WTC11 (cell line): ENCODE measurements around the gene IGSF23. TPM values are rescaled to one million over a fixed set of nuclear protein-coding genes. Genes with fewer than 3 reads are reported as not detected.

Source experiments
- ATAC-seq: fragments of 200-7000 bp; cut with Tn5 transposase; 2 replicates; pipeline ENCODE4 v1.10.0; 2021; ENCODE audit warnings: mild to moderate bottlenecking, moderate library complexity
- CTCF ChIA-PET: fragments of 300-600 bp; sonication (Branson Sonifier 250); formaldehyde crosslinking; loops from one replicate; lab custom pipeline; 2021; ENCODE audit warnings: antibody characterized with exemption; lab: Charles Lee
- POLR2A ChIA-PET: fragments of 350-600 bp; sonication (Branson Sonifier 250); formaldehyde crosslinking; loops from one replicate; lab custom pipeline; 2021; ENCODE audit warnings: antibody characterized with exemption; lab: Charles Lee
- DNase-seq: peaks from one replicate; pipeline ENCODE4 v3.0.0; 2021; ENCODE audit warnings: low spot score
- H3K27ac Mint-ChIP-seq: 2 replicates; pipeline ENCODE4 v1.8.0; 2021; ENCODE audit warnings: mixed read lengths
- H3K27me3 Mint-ChIP-seq: 2 replicates; pipeline ENCODE4 v1.8.0; 2021; ENCODE audit warnings: low read depth, mild to moderate bottlenecking, moderate library complexity, mixed read lengths
- H3K36me3 Mint-ChIP-seq: 2 replicates; pipeline ENCODE4 v1.8.0; 2021; ENCODE audit warnings: mixed read lengths
- H3K4me1 Mint-ChIP-seq: 2 replicates; pipeline ENCODE4 v1.8.0; 2022; ENCODE audit warnings: mixed read lengths
- H3K4me3 Mint-ChIP-seq: 2 replicates; pipeline ENCODE4 v1.8.0; 2021; ENCODE audit warnings: mild to moderate bottlenecking, moderate library complexity, mixed read lengths
- H3K9me3 Mint-ChIP-seq: 2 replicates; pipeline ENCODE4 v1.8.0; 2021; ENCODE audit warnings: mixed read lengths
- CREB1 ChIP-seq: sonication (generic); formaldehyde crosslinking; IDR thresholded peaks from 2 replicates; pipeline ENCODE4 v1.8.0; 2023; ENCODE audit warnings: mild to moderate bottlenecking, missing genetic modification reagents
- CTCF ChIP-seq: fragments of 200-600 bp; IDR thresholded peaks from 2 replicates; pipeline ENCODE4 v1.8.0; 2022; ENCODE audit warnings: antibody characterized with exemption
- E2F4 ChIP-seq: sonication (generic); formaldehyde crosslinking; IDR thresholded peaks from 2 replicates; pipeline ENCODE4 v1.8.1; 2022; ENCODE audit warnings: low read depth, mild to moderate bottlenecking, moderate library complexity, missing genetic modification reagents, borderline replicate concordance
- EMX1 ChIP-seq: fragments of 250-450 bp; sonication (Bioruptor Pico); IDR thresholded peaks from 2 replicates; pipeline ENCODE4 v1.8.0; 2021; ENCODE audit warnings: mild to moderate bottlenecking
- ESRRA ChIP-seq: sonication (generic); formaldehyde crosslinking; IDR thresholded peaks from 2 replicates; pipeline ENCODE4 v1.8.1; 2022; ENCODE audit warnings: mild to moderate bottlenecking, missing genetic modification reagents, borderline replicate concordance
- ETV6 ChIP-seq: sonication (generic); formaldehyde crosslinking; IDR thresholded peaks from 2 replicates; pipeline ENCODE4 v1.8.1; 2022; ENCODE audit warnings: mild to moderate bottlenecking, missing genetic modification reagents
- FOXP4 ChIP-seq: sonication (generic); formaldehyde crosslinking; IDR thresholded peaks from 2 replicates; pipeline ENCODE4 v1.8.0; 2022; ENCODE audit warnings: mild to moderate bottlenecking, missing genetic modification reagents
- IRF2 ChIP-seq: sonication (generic); formaldehyde crosslinking; IDR thresholded peaks from 2 replicates; pipeline ENCODE4 v1.8.0; 2022; ENCODE audit warnings: low read depth, missing genetic modification reagents, borderline replicate concordance
- MAX ChIP-seq: sonication (generic); formaldehyde crosslinking; IDR thresholded peaks from 2 replicates; pipeline ENCODE4 v1.8.0; 2022; ENCODE audit warnings: mild to moderate bottlenecking, missing genetic modification reagents
- NFATC4 ChIP-seq: fragments of 250-450 bp; sonication (Bioruptor Pico); IDR thresholded peaks from 2 replicates; pipeline ENCODE4 v1.9.0; 2021; ENCODE audit warnings: mild to moderate bottlenecking
- NFE2L1 ChIP-seq: sonication (generic); formaldehyde crosslinking; IDR thresholded peaks from 2 replicates; pipeline ENCODE4 v1.8.1; 2023; ENCODE audit warnings: missing genetic modification reagents
- NFYB ChIP-seq: sonication (generic); formaldehyde crosslinking; conservative IDR thresholded peaks from 2 replicates; pipeline ENCODE4 v1.8.0; 2022; ENCODE audit warnings: low read depth, missing genetic modification reagents
- RORB ChIP-seq: fragments of 250-450 bp; sonication (Bioruptor Pico); IDR thresholded peaks from 2 replicates; pipeline ENCODE4 v1.9.0; 2021; ENCODE audit warnings: mild to moderate bottlenecking
- SMAD3 ChIP-seq: sonication (generic); formaldehyde crosslinking; IDR thresholded peaks from 2 replicates; pipeline ENCODE4 v1.8.0; 2022; ENCODE audit warnings: missing genetic modification reagents, mild to moderate bottlenecking, borderline replicate concordance
- SOX15 ChIP-seq: fragments of 250-450 bp; sonication (Bioruptor Pico); IDR thresholded peaks from 2 replicates; pipeline ENCODE4 v1.9.0; 2021; ENCODE audit warnings: mild to moderate bottlenecking
- TEAD4 ChIP-seq: sonication (generic); formaldehyde crosslinking; IDR thresholded peaks from 2 replicates; pipeline ENCODE4 v1.8.0; 2022; ENCODE audit warnings: mild to moderate bottlenecking, missing genetic modification reagents
- total RNA-seq: library from RNA; stranded (reverse); gene quantifications from 3 replicates; pipeline ENCODE4 v1.2.3, GENCODE V29; 2021
- TF ChIP-seq, protein P1 (sequence below): sonication (generic); formaldehyde crosslinking; IDR thresholded peaks from 2 replicates; pipeline ENCODE4 v1.8.0; 2022; ENCODE audit warnings: missing genetic modification reagents
- TF ChIP-seq, protein P2 (sequence below): sonication (generic); formaldehyde crosslinking; IDR thresholded peaks from 2 replicates; pipeline ENCODE4 v1.8.0; 2022; ENCODE audit warnings: mild to moderate bottlenecking, missing genetic modification reagents
- TF ChIP-seq, protein P3 (sequence below): fragments of 250-450 bp; sonication (Bioruptor Pico); IDR thresholded peaks from 2 replicates; pipeline ENCODE4 v2.1.2; 2022; ENCODE audit warnings: mild to moderate bottlenecking, moderate library complexity

IGSF23 gene
- total RNA-seq, 1 experiment from 2014 or later, result not detected

- Mint-ChIP-seq H3K27me3 (peaks cover 6% of the 10 kb centered on the region), H3K4me3 (no peak overlapping the region), H3K27ac (no peak overlapping the region), H3K4me1 (no peaks in the 10 kb centered on the region), H3K36me3 (no peaks in the 10 kb centered on the region), H3K9me3 (0 out of 2 replicates have a peak, but pooled peaks cover 5% of the 10 kb centered on the region)
- no peak for TF ChIP-seq RORB (CRISPR knock-in tag)
- no peak for ATAC-seq
- POLR2A ChIA-PET, result no interaction called here
- DNase-seq, result no peak
- CTCF ChIA-PET, result interaction anchor here (1.0 to 1.8 kb wide), 4 partner anchors 15 to 49 kb away, joined by 4 to 8 read pairs (median 6); no protein-coding TSS in a partner anchor
Measured at GRCh38 chr19:44626048-44626624, 12.8 kb downstream of the IGSF23 start.

- ChIA-PET CTCF (interaction anchor here (1.0 to 1.8 kb wide), 3 partner anchors 44 to 62 kb away, joined by 3 to 8 read pairs (median 6); no protein-coding TSS in a partner anchor), POLR2A (interaction anchor here (0.7 to 1.5 kb wide), 2 partner anchors 9 to 64 kb away, joined by 3 to 4 read pairs; no protein-coding TSS in a partner anchor)
- H3K4me3 Mint-ChIP-seq, result no peak overlapping the region
- no peaks in the 10 kb centered on the region for H3K36me3 Mint-ChIP-seq
- peaks cover 4% of the 10 kb centered on the region for H3K4me1 Mint-ChIP-seq
- peaks cover 6% of the 10 kb centered on the region for H3K27me3 Mint-ChIP-seq
- H3K9me3 Mint-ChIP-seq, result 0 out of 2 replicates have a peak, but pooled peaks cover 5% of the 10 kb centered on the region
- TF ChIP-seq CREB1 (CRISPR knock-in tag) (no peak), FOXP4 (CRISPR knock-in tag) (no peak), MAX (no peak), SMAD3 (CRISPR knock-in tag) (no peak)
- TF ChIP-seq, protein P1, sequence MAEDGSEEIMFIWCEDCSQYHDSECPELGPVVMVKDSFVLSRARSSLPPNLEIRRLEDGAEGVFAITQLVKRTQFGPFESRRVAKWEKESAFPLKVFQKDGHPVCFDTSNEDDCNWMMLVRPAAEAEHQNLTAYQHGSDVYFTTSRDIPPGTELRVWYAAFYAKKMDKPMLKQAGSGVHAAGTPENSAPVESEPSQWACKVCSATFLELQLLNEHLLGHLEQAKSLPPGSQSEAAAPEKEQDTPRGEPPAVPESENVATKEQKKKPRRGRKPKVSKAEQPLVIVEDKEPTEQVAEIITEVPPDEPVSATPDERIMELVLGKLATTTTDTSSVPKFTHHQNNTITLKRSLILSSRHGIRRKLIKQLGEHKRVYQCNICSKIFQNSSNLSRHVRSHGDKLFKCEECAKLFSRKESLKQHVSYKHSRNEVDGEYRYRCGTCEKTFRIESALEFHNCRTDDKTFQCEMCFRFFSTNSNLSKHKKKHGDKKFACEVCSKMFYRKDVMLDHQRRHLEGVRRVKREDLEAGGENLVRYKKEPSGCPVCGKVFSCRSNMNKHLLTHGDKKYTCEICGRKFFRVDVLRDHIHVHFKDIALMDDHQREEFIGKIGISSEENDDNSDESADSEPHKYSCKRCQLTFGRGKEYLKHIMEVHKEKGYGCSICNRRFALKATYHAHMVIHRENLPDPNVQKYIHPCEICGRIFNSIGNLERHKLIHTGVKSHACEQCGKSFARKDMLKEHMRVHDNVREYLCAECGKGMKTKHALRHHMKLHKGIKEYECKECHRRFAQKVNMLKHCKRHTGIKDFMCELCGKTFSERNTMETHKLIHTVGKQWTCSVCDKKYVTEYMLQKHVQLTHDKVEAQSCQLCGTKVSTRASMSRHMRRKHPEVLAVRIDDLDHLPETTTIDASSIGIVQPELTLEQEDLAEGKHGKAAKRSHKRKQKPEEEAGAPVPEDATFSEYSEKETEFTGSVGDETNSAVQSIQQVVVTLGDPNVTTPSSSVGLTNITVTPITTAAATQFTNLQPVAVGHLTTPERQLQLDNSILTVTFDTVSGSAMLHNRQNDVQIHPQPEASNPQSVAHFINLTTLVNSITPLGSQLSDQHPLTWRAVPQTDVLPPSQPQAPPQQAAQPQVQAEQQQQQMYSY (CRISPR knock-in tag), result no peak
- TF ChIP-seq, protein P2, sequence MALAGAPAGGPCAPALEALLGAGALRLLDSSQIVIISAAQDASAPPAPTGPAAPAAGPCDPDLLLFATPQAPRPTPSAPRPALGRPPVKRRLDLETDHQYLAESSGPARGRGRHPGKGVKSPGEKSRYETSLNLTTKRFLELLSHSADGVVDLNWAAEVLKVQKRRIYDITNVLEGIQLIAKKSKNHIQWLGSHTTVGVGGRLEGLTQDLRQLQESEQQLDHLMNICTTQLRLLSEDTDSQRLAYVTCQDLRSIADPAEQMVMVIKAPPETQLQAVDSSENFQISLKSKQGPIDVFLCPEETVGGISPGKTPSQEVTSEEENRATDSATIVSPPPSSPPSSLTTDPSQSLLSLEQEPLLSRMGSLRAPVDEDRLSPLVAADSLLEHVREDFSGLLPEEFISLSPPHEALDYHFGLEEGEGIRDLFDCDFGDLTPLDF (CRISPR knock-in tag), result no peak
- TF ChIP-seq, protein P3, sequence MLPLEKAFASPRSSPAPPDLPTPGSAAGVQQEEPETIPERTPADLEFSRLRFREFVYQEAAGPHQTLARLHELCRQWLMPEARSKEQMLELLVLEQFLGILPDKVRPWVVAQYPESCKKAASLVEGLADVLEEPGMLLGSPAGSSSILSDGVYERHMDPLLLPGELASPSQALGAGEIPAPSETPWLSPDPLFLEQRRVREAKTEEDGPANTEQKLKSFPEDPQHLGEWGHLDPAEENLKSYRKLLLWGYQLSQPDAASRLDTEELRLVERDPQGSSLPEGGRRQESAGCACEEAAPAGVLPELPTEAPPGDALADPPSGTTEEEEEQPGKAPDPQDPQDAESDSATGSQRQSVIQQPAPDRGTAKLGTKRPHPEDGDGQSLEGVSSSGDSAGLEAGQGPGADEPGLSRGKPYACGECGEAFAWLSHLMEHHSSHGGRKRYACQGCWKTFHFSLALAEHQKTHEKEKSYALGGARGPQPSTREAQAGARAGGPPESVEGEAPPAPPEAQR (CRISPR knock-in tag), result no peak
- TF ChIP-seq, all 79 proteins: peak for 0
- DNase-seq, result no peak
- no peak overlapping the region for H3K27ac Mint-ChIP-seq
- no peak for ATAC-seq
Measured at GRCh38 chr19:44627631-44628030, 14.3 kb downstream of the IGSF23 start.

- POLR2A ChIA-PET, result no interaction called here
Measured at GRCh38 chr19:44628793-44629192, 15.4 kb downstream of the IGSF23 start.

More at GRCh38 chr19:44628793-44629192, 15.4 kb downstream of the IGSF23 start:
- no peak overlapping the region for H3K27ac Mint-ChIP-seq
- DNase-seq (no peak), ATAC-seq (no peak)
- no peaks in the 10 kb centered on the region for H3K36me3 Mint-ChIP-seq
- CTCF ChIA-PET, result no interaction called here
- peaks cover 15% of the 10 kb centered on the region for H3K4me1 Mint-ChIP-seq
- TF ChIP-seq ETV6 (CRISPR knock-in tag), result no peak
- TF ChIP-seq NFATC4 (CRISPR knock-in tag), result no peak
- no peak for TF ChIP-seq NFYB (CRISPR knock-in tag)
- TF ChIP-seq ESRRA (CRISPR knock-in tag), result no peak
- TF ChIP-seq E2F4 (CRISPR knock-in tag), result no peak
- TF ChIP-seq IRF2 (CRISPR knock-in tag), result no peak
- TF ChIP-seq TEAD4 (CRISPR knock-in tag), result no peak
- no peak for TF ChIP-seq NFE2L1
- no peak for TF ChIP-seq SOX15 (CRISPR knock-in tag)
- TF ChIP-seq CTCF, result no peak
- TF ChIP-seq EMX1 (CRISPR knock-in tag), result no peak
- 0 out of 2 replicates have a peak, but pooled peaks cover 5% of the 10 kb centered on the region for H3K9me3 Mint-ChIP-seq
- no peak overlapping the region for H3K4me3 Mint-ChIP-seq
- H3K27me3 Mint-ChIP-seq, result peaks cover 6% of the 10 kb centered on the region
